Vagina (tissue), 2 donors: ENCODE measurements around the gene COL27A1.

Source experiments
- POLR2A ChIP-seq, 2 donors: fragments of 450-650 bp; IDR thresholded peaks; one replicate each; pipeline ENCODE4 v1.6.1; 2017; ENCODE audit warnings: antibody characterized with exemption in 2 of 2, mild to moderate bottlenecking in 2 of 2, moderate library complexity in 2 of 2
- TF ChIP-seq, protein P1 (sequence below), 3 experiments: fragments of 450-650 bp in 2 of 3; fragments of 200-600 bp in 1 of 3; sonication (generic) in 1 of 3; IDR thresholded peaks; one replicate each; pipeline ENCODE4 v1.5.1; 2017 to 2019; ENCODE audit warnings: antibody characterized with exemption in 3 of 3, mild to moderate bottlenecking in 2 of 3, moderate library complexity in 2 of 3

DNA sequence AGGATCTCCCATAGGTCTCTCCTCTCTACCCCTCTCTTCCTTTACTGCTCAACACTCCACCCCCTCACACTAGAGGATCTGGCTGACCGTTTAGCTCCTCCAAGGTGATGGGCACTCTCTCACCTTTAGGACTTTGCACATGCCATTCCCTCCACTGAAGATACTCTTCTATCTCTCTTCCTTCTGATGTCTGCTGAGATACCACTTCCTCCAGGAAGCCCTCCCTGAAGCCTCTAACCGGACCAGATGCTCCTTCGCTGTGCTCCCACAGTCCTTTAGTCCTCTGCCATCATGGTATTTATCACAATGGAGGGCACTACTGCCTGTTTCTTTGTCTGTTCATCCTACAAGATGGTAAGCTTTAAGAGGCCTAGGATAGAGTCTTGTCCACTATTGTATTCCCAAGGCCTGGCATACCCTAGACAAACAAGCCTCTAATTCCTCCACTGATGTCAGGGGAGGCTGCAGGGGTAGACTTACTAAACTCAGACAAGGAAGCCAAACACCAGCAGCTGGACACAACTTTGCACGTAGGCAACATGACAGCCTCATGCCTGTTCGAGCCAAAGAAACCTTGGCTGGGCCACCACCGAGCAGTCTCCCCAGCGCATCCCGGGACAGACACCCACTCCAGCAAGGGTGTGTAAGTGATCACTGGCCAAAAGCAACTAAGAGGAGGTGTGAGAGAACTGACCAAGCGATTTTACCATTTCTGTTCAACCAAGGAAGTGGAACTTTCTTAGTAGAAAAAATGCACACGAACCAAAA lies 194.6 kb downstream of the COL27A1 start:
- TF ChIP-seq, protein P1, sequence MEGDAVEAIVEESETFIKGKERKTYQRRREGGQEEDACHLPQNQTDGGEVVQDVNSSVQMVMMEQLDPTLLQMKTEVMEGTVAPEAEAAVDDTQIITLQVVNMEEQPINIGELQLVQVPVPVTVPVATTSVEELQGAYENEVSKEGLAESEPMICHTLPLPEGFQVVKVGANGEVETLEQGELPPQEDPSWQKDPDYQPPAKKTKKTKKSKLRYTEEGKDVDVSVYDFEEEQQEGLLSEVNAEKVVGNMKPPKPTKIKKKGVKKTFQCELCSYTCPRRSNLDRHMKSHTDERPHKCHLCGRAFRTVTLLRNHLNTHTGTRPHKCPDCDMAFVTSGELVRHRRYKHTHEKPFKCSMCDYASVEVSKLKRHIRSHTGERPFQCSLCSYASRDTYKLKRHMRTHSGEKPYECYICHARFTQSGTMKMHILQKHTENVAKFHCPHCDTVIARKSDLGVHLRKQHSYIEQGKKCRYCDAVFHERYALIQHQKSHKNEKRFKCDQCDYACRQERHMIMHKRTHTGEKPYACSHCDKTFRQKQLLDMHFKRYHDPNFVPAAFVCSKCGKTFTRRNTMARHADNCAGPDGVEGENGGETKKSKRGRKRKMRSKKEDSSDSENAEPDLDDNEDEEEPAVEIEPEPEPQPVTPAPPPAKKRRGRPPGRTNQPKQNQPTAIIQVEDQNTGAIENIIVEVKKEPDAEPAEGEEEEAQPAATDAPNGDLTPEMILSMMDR (IDR thresholded peaks at IDR 0.05): no peak
- no peak for TF ChIP-seq POLR2A (IDR thresholded peaks at IDR 0.05)
